HG03571 (cell line): Measurements from ENCODE around the gene TRAPPC4.
A peak's percentile ranks its signal among the peaks of the same experiment; 100 is the strongest.

Source experiments
- ATAC-seq: cut with Tn5 transposase; IDR thresholded peaks from one replicate; pipeline ENCODE4 v1.9.1; 2021; ENCODE audit not compliant: unreplicated experiment

TRAPPC4 gene

GRCh38 chr11:119065369-119065768 lies 46.8 kb downstream of the TRAPPC4 start:
- no peak for ATAC-seq

DNA sequence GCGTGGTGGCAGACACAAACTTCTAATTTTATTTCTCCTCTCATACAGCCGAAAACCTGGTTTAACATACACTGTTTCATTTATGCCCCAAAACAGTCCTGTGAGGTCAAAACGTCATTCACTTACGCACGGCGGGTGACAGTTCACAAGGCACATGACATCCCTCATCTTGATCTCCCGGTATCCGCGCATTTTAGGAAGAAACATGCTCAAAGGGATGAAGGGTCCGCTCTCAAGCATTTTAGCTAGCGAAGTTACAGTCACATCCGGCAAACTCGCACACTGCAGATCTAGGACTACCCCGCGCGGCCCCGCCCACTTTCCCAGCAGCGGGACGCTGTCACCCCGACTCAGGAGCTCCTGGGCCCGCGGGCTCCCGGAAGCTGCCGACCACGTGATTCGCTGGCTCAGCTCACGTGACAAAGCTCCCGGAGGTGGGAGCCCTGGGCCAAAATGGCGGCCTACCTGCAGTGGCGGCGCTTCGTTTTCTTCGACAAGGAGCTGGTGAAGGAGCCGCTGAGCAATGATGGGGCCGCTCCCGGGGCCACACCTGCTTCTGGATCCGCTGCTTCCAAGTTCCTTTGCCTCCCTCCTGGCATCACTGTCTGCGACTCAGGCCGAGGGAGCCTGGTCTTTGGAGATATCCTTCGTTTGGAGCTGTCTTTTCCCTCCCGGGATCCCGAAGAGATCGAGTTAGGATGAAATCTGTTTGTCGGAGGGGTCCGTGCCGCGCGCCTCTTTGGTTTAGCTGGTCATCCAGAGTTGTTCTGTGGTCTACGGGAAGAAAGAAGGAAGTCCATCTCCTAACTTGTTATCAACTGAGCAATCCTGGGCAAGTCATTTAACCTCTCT lies 49.0 kb downstream of the TRAPPC4 start, which contains the start of gene VPS11:
Gene VPS11, plus strand, starts transcription at position 448 of the 852 bp plus-strand sequence. Its CDS starts 6 bp downstream, at position 454.
- peak; percentile 87 for ATAC-seq
